ENCODE data around the gene ZFYVE27.

Gene ZFYVE27

DNA sequence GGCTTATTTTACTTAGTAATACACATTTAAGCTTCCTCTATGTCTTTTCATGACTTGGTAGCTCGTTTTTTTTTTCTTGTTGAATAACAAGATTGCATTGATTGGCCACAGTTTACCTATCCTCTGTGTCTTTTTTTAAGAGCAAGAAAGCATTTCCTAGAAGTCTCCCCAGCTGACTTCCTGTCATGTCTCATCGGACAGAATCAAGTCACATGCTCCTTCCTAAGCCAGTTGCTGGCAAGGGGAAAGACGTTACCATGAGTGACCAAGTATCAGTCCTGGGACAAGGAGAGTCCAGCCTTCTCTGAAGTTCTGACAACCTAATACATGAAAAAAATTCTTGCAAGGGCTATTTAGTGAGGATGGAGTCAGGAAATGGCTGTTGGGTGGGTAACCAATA, 59.7 kb downstream of the ZFYVE27 start:
- H3K4me3 ChIP-seq (ENCODE audit: low read depth, low read length) = no peak overlapping the region
- TF ChIP-seq CTCF (IDR thresholded peaks at IDR 0.05; ENCODE audit: insufficient read depth, low read depth, low read length, missing control alignments) = no peak
- peak; percentile 6 for DNase-seq (ENCODE audit: low read depth)

DNA sequence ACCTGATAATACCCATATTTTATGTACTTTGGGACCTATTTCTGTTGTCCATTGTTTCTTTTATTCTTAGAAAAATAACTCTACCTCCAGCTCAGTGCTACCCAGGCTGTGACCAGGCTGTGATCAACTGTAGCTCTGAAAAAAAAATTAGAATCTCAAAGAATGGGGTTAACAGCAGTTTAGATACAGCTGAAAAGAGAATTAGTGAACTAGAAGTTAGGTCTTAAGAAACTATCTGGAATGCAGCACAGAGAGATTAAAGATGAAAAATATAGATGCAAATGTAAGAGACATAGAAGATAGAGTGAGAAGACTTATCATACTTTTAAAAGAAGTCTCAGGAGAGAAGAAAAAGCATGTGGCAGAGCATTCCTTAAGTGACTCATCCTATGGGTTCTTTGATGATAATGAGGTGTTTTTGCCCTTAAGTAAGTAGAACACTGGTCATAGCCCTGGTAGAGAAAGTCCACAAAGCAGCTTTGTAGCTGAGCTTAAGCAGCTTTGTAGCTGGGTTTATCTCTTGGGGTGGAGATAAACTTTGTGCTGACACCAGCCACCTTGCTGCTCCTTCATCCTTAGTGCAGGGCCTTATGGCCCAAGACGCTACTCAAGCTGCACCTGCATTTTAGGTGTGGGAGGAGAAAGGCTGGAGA, 62.2 kb downstream of the ZFYVE27 start:
- no peak for TF ChIP-seq CTCF (IDR thresholded peaks at IDR 0.05; ENCODE audit: insufficient read depth, low read depth, low read length, missing control alignments)
- H3K4me3 ChIP-seq (ENCODE audit: low read depth, low read length) = no peak overlapping the region
- no peak for DNase-seq (ENCODE audit: low read depth)

DNA sequence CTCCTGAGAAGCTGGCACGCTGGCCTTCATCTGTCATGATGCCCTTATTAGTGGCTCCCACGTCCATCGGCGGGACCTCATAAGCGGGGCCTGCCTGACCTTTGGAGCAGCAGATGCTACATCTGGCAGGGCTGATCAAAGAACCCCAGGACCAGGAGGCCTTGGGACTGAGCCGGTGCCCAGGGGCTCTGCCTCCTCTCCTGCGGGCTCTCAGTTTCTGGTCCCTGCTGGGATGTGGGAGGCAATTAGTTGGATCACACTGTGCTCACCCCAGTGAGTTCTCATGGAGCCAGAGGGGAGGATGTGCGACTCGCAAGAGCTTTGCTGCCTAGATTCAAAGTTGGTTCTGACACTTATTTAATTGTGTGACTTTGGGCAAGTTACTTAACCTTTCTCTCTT, 63.5 kb downstream of the ZFYVE27 start:
- H3K4me3 ChIP-seq (ENCODE audit: low read depth, low read length) = no peak overlapping the region
- TF ChIP-seq CTCF (IDR thresholded peaks at IDR 0.05; ENCODE audit: insufficient read depth, low read depth, low read length, missing control alignments) = no peak
- no peak for DNase-seq (ENCODE audit: low read depth)

GRCh38 chr10:97801422-97801821, 64.5 kb downstream of the ZFYVE27 start:
- TF ChIP-seq CTCF (IDR thresholded peaks at IDR 0.05; ENCODE audit: insufficient read depth, low read depth, low read length, missing control alignments) = no peak
- H3K4me3 ChIP-seq (ENCODE audit: low read depth, low read length) = no peak overlapping the region
- DNase-seq (ENCODE audit: low read depth) = no peak

DNA sequence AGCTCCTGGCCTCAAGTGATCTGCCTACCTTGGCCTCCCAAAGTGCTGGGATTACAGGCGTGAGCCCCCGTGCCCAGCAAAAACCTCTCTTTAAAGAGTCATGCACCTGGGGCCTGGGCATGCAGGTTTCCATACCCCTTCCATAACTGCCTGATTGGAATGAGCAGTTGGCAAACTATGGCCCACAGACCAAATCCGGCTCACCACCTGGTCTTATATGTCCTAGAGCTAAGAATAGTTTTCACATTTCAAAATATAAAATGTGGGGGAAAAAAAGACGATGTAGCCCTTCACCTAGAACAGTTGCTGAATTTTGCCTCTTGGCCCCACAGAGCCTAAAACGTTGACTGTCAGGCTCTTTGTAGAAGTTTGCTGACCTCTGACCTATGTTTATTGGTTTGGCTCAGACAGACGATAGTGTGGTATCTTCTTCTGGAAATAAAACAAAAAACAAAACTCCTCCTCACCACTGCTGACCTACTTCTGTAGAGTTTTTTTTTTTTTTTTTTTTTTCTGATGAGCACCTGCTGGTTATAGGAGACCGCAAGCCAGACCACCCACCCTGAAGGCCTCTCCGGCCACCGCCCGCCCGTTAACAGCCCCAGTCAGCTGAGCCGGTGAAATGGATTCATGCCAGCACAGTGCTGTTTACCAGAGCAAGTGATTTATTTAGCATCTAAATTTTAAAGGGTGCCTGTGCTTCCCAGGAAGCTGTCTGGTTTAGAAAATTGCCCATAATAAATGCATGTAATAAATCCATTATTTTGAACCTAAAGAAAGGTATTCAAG, 68.4 kb downstream of the ZFYVE27 start:
- H3K4me3 ChIP-seq (ENCODE audit: low read depth, low read length) = no peak overlapping the region
- TF ChIP-seq CTCF (IDR thresholded peaks at IDR 0.05; ENCODE audit: insufficient read depth, low read depth, low read length, missing control alignments) = no peak
- DNase-seq (ENCODE audit: low read depth) = no peak

DNA sequence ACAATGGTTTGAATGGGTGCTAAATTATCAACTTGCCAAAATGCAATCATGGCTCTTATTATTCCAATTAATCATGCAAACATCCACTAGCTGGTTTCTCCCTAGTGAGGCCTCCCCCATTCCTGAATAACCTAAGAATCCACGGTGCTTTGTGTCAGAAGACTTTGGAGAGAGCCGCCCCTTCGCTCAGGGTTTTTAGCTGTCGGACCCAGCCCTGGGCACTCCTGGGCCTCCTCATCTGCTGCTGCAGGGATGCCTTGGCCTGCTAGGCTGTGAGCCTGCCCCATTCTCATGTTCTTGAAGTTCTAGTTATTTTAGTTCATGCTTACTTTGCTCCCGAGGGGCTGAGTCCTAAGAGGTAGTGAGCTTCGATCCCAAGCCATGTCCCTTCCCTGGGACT, 69.0 kb downstream of the ZFYVE27 start:
- no peak for TF ChIP-seq CTCF (IDR thresholded peaks at IDR 0.05; ENCODE audit: insufficient read depth, low read depth, low read length, missing control alignments)
- no peak for DNase-seq (ENCODE audit: low read depth)
- no peak overlapping the region for H3K4me3 ChIP-seq (ENCODE audit: low read depth, low read length)

Data from GM12865 (cell line).